ENCODE measurements around the gene TBC1D24.

Gene TBC1D24

DNA sequence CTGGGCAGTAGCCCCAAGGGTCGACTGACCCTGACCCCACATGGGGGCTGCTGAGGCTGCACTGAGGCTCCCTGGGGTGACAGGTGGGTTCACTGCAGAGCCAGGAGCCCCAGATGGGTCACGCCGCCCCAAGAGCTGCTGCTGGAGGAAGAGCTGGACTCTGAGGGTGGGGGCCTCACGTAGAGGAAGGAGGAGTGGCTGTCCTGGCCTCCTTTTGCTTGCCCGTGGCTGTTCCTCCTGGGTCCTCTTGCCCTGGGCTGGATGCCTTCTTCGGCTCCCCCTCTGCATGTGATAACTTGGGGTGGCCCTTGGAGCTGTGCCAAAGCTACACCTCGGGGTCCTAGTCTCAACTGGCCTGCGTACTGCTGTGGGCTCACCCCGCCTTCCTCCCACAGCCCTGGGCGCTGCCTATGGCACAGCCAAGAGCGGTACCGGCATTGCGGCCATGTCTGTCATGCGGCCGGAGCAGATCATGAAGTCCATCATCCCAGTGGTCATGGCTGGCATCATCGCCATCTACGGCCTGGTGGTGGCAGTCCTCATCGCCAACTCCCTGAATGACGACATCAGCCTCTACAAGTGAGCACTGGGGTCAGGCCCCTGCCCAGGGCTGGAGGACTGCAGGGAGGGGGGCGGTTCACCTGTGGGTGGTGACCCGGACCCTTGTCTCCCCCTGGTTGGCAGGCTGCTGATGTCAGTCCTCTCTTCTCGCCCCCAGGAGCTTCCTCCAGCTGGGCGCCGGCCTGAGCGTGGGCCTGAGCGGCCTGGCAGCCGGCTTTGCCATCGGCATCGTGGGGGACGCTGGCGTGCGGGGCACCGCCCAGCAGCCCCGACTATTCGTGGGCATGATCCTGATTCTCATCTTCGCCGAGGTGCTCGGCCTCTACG is 44.1 kb downstream of the TBC1D24 start:
- TF ChIP-seq, protein P1, sequence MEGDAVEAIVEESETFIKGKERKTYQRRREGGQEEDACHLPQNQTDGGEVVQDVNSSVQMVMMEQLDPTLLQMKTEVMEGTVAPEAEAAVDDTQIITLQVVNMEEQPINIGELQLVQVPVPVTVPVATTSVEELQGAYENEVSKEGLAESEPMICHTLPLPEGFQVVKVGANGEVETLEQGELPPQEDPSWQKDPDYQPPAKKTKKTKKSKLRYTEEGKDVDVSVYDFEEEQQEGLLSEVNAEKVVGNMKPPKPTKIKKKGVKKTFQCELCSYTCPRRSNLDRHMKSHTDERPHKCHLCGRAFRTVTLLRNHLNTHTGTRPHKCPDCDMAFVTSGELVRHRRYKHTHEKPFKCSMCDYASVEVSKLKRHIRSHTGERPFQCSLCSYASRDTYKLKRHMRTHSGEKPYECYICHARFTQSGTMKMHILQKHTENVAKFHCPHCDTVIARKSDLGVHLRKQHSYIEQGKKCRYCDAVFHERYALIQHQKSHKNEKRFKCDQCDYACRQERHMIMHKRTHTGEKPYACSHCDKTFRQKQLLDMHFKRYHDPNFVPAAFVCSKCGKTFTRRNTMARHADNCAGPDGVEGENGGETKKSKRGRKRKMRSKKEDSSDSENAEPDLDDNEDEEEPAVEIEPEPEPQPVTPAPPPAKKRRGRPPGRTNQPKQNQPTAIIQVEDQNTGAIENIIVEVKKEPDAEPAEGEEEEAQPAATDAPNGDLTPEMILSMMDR (IDR thresholded peaks at IDR 0.05; ENCODE audit: insufficient read depth, low read depth, low read length, missing control alignments), result no peak
- no peak overlapping the region for H3K4me3 ChIP-seq (ENCODE audit: low read length)
- DNase-seq (ENCODE audit: low read depth), result no peak

DNA sequence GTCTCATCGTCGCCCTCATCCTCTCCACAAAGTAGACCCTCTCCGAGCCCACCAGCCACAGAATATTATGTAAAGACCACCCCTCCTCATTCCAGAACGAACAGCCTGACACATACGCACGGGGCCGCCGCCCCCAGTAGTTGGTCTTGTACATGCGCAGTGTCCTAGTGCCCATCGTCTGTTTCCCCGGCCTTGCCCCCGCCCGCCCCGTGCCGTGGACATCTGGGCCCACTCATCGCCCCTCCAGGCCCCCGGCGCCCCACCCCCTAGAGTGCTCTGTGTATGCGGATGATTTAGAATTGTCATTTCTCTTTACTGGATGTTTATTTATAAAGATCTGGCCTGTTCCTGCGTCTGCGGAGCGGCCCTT is 44.8 kb downstream of the TBC1D24 start:
- TF ChIP-seq, protein P1 (IDR thresholded peaks at IDR 0.05; ENCODE audit: insufficient read depth, low read depth, low read length, missing control alignments), result no peak
- DNase-seq (ENCODE audit: low read depth), result no peak
- no peak overlapping the region for H3K4me3 ChIP-seq (ENCODE audit: low read length)

DNA sequence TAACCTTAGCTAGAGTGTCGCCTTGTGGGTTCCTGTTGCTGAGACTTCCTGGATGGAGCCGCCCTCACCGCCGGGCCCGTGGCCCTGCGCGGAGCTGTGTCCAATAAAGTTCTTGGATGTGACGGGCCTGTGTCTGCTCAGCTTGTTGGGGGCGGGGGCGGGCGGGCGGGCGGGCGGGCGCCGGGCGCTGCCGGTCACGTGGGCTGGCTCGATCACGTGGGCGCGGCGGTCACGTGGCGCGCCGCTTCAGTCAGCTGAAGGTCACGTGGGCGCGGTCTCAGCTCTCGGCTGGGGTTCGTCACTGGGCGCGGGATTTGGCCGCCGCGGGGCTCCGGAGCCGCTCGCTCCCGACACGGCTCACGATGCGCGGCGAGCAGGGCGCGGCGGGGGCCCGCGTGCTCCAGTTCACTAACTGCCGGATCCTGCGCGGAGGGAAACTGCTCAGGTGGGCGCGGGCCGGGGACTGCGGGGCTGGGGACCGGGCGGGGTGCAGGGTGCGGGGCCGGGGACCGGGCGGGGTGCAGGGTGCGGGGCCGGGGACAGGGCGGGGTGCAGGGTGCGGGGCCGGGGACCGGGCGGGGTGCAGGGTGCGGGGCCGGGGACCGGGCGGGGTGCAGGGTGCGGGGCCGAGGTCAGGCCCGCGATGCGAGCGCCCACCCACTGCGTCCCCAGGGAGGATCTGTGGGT is 45.3 kb downstream of the TBC1D24 start, which contains the start of gene AMDHD2:
TSS of gene AMDHD2 (plus strand) at position 275 of the 687 bp plus-strand sequence. CDS start at position 363, 88 bp downstream.
- peak within 1 kb of the TSS; percentile 64 for H3K4me3 ChIP-seq (ENCODE audit: low read length)
- TF ChIP-seq, protein P1 (IDR thresholded peaks at IDR 0.05; ENCODE audit: insufficient read depth, low read depth, low read length, missing control alignments), result no peak
- DNase-seq (ENCODE audit: low read depth), result peak; percentile 92

DNA sequence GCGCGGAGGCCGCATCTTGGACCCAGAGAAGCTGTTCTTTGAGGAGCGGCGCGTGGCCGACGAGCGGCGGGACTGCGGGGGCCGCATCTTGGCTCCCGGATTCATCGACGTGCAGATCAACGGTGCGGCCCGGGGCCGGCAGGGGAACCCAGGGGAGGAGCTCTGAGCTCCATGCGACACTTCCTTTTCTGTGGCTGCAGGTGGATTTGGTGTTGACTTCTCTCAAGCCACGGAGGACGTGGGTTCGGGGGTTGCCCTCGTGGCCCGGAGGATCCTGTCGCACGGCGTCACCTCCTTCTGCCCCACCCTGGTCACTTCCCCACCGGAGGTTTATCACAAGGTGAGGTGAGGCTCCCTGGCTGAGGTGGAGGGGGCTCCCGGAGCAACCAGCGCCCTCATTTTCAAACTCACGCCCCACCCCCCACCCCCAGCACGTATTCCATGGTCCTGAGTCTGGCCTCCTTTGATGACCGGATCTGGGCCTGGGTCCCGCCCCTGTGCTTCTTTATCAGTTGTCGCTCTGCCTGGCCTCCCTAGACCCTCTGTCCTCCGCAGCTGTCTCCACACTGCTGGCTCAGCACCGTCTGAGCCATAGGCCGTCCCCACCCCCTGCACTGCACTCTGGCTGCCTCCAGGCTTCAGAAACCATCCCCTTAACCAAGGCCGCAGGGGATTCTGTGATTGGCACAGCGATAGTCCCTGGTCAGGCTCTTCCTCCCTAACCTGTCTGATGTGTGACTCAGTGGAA is 46.0 kb downstream of the TBC1D24 start:
- peak; percentile 78 for DNase-seq (ENCODE audit: low read depth)

DNA sequence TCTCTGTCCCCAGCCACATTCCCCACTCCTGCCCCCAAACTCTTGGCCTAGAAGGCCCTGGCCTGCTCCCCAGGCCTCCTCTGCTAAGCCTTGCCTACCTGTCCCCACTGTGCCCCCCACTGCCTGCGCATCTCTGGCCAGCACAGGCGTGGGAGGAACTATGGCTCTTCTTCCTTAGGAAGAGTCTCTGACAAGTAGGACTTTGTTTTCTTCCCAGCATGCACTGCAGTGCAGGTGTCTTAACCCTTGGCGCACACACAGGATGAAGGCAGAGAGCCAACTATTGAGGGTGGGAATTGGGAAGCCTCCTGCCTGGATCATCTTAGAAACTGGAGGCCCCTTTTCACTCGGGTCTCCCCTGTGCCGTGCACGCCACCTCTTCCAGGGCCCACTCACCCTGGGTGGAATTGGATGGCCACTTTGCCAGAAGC is 48.9 kb downstream of the TBC1D24 start:
- TF ChIP-seq, protein P1 (IDR thresholded peaks at IDR 0.05; ENCODE audit: insufficient read depth, low read depth, low read length, missing control alignments), result no peak
- H3K4me3 ChIP-seq (ENCODE audit: low read length), result no peak overlapping the region
- no peak for DNase-seq (ENCODE audit: low read depth)

More for the DNA sequence above, 46.0 kb downstream of the TBC1D24 start:
- TF ChIP-seq, protein P1 (IDR thresholded peaks at IDR 0.05; ENCODE audit: insufficient read depth, low read depth, low read length, missing control alignments), result no peak
- H3K4me3 ChIP-seq (ENCODE audit: low read length), result peak overlapping the region; percentile 64

DNA sequence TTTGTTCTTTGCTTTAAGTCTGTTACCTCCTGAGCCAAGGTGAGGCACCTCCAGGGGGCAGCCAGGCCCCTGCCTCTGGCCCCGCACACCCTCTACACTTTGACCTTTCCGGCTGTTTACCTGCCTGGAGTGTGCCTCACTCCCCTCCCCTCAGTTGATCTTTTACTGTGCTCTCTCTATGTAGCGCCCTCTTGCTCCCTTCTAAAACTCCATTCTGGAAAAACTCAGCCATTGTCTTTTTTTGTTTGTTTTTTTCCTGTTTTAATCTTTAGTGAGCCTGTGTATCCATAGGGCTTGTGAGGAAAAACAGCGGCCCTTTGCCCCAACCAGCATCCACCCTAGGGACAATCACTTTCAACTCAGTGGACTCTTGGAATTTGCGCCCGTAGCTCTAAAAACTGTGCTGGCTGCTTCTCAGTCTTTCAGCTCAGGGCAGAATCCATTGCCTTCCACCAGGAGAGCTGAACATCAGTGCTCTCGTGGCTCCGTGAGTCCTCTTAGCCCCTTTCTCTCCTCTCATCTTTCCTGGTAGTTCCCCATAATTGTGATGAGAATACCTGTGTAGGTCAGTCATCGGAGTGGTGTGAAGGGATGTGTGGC is 49.5 kb downstream of the TBC1D24 start:
- no peak for DNase-seq (ENCODE audit: low read depth)
- TF ChIP-seq, protein P1 (IDR thresholded peaks at IDR 0.05; ENCODE audit: insufficient read depth, low read depth, low read length, missing control alignments), result no peak
- H3K4me3 ChIP-seq (ENCODE audit: low read length), result no peak overlapping the region
